GM19193 (cell line): ENCODE data around the gene ZNF101.

Experiments used
- POLR2A ChIP-seq: IDR thresholded peaks from 4 replicates; pipeline ENCODE4 v1.6.1; 2011; ENCODE audit not compliant: insufficient read depth, insufficient read length; ENCODE audit errors: extremely low read depth

ZNF101 gene

GRCh38 chr19:19711934-19712828 lies 43.5 kb downstream of the ZNF101 start:
- no peak for TF ChIP-seq POLR2A

- TF ChIP-seq POLR2A, result no peak
Observed at GRCh38 chr19:19719798-19720197, 51.2 kb downstream of the ZNF101 start.

DNA sequence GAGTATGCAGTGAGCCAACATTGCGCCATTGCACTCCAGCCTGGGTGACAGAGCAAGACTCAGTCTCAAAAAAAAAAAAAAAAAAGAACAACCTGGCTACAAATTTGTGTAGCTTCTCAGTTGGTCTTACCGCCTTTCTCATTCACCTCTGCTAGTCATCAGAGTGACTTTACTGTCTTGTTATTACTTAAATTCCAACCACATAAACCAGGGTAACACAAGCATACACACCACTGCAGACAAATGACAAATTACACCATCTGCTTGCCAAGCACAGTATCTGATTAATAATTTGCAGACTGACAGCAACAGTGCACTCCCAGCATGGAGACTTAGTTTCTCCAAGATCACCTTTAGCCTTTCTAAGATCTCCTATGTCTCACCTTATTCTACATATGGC lies 53.3 kb downstream of the ZNF101 start:
- no peak for TF ChIP-seq POLR2A

DNA sequence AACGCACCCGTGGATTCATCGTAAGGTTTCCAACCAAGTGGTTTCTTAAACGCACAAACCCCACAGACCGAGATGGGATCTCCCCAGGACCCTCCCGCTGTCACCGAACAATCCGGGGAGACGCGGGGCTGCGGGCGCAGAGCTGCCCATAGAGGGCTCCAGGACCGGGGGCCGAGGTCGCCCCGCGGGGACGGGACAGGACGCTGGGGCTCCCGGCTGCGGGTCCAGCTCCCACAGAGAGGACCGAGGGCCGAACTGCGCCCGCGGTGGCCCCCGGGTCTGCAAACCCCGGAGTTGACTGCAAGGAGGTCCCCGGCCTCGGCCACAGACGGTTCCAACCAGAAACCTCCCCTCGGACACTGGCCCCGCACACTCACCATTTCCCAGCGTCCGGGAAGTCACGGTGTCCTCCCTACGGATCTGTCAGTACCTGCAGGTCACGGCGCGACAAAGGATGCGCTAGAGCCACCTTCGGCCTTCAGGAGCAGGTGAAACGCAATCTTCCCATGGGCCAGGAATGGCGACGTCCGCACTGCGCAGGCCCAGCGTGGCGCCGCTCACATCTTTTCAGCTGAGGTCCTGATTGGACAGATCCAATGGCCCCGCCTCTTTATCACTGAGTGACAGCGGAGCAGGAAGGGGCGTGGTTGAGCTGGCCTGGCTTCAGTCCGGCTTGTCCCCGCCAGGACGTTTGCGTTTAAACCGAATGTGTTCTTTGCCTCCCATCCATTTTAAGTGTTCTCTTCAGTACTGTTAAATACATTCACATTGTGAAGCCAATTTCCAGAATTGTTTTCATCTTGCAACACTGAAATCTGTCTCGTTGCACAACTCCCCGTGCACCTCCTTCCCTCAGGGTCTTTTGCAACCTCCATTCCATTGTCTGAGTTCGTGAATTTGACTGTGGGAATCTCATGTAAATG lies 64.2 kb downstream of the ZNF101 start, which contains the start of gene ZNF14:
TSS of gene ZNF14 (minus strand) at position 534 of the 923 bp plus-strand sequence. CDS start at position 380, 154 bp downstream.
- TF ChIP-seq POLR2A, result peak; percentile 85
